T-helper 2 cell treated with Interferon-gamma antibody and Interleukin-4, amounts not matched to agents 5 μg/mL and 100 μg/mL, for 36 hours (primary cell): Measurements from ENCODE around the gene ARAP2.

Source experiments
- DNase-seq: peaks from one replicate; pipeline ENCODE4 v3.0.0; 2021; ENCODE audit warnings: low spot score
- H3K27ac Mint-ChIP-seq: one replicate; pipeline ENCODE4 v1.8.0; 2021; ENCODE audit warnings: mild to moderate bottlenecking, mixed read lengths
- H3K27me3 Mint-ChIP-seq: one replicate; pipeline ENCODE4 v1.8.0; 2021; ENCODE audit warnings: low read depth, mixed read lengths
- H3K36me3 Mint-ChIP-seq: one replicate; pipeline ENCODE4 v1.8.0; 2021; ENCODE audit warnings: low read depth, mixed read lengths
- H3K4me1 Mint-ChIP-seq: one replicate; pipeline ENCODE4 v1.8.0; 2021; ENCODE audit warnings: low read depth, mixed read lengths
- H3K4me3 Mint-ChIP-seq: one replicate; pipeline ENCODE4 v1.8.0; 2022; ENCODE audit warnings: mild to moderate bottlenecking, moderate library complexity, mixed read lengths
- H3K9me3 Mint-ChIP-seq: one replicate; pipeline ENCODE4 v1.8.0; 2021; ENCODE audit warnings: mixed read lengths

ARAP2 gene

DNA sequence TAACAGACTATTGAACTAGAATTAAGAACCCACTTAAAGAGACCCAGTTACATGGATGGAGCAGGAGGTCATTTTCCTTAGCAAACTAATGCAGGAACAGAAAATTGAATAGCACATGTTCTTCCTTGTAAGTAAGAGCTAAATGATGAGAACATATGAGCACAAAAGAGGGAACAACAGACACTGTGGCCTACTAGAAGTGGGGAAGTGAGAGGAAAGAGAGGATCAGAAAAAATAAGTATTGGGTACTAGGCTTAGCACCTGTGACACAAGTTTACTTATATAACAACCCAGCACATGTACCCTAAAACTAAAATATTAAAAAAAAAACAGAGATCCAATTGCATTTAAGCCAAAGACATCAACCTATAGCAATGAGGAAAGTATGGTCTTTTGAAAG, 26.2 kb downstream of the ARAP2 start:
- Mint-ChIP-seq H3K27me3 (no peaks in the 10 kb centered on the region), H3K9me3 (no peaks in the 10 kb centered on the region), H3K36me3 (peaks cover 9% of the 10 kb centered on the region), H3K4me3 (no peak overlapping the region), H3K27ac (no peak overlapping the region), H3K4me1 (peaks cover 22% of the 10 kb centered on the region)
- DNase-seq = no peak

DNA sequence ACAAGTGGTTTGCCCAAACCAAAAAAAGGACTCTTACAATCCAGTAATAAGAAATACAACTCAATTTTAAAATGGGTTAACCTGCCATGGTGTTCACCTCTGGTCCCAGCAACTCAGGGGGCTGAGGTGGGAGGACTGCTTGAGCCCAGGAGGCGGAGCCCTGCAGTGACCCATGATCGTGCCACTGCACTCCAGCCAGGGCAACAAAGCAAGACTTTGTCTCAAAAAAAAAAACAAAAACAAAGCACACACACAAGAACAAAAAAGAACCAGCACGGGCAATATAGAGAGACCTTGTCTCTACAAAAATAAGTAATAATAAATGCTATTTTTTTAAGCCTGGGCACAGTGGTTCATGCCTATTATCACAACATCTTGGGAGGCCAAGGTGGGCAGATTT, 28.7 kb downstream of the ARAP2 start:
- H3K4me3 Mint-ChIP-seq = no peak overlapping the region
- peaks cover 23% of the 10 kb centered on the region for H3K36me3 Mint-ChIP-seq
- no peaks in the 10 kb centered on the region for H3K9me3 Mint-ChIP-seq
- no peaks in the 10 kb centered on the region for H3K27me3 Mint-ChIP-seq
- no peak for DNase-seq
- peaks cover 25% of the 10 kb centered on the region for H3K4me1 Mint-ChIP-seq
- H3K27ac Mint-ChIP-seq = no peak overlapping the region

- Mint-ChIP-seq H3K27me3 (no peaks in the 10 kb centered on the region), H3K27ac (no peak overlapping the region)
Observed at GRCh38 chr4:36214735-36215485, 29.4 kb downstream of the ARAP2 start.

DNA sequence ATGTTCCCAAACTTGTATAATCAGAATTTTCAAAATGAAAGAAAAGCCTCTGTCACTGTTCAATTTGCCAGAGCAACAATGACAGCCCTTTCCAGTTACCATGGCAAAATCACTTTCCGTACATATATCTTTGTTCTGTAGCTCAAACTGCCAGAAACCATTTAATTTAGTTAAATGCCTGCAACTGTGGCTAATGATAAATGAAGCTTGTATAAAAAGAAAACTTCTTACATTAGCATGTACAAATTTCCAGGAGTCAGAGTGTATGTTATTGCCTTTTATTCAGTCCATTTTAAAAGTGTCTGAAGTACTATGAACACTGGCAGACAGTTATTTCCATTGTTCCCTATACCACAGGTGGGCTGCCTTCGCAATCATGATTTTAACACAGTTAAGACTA, 30.3 kb downstream of the ARAP2 start:
- H3K4me1 Mint-ChIP-seq = peaks cover 34% of the 10 kb centered on the region
- no peak overlapping the region for H3K27ac Mint-ChIP-seq
- no peaks in the 10 kb centered on the region for H3K27me3 Mint-ChIP-seq

More at GRCh38 chr4:36214735-36215485, 29.4 kb downstream of the ARAP2 start:
- Mint-ChIP-seq H3K4me1 (peaks cover 31% of the 10 kb centered on the region), H3K36me3 (peaks cover 29% of the 10 kb centered on the region), H3K9me3 (no peaks in the 10 kb centered on the region), H3K4me3 (no peak overlapping the region)
- DNase-seq = no peak

DNA sequence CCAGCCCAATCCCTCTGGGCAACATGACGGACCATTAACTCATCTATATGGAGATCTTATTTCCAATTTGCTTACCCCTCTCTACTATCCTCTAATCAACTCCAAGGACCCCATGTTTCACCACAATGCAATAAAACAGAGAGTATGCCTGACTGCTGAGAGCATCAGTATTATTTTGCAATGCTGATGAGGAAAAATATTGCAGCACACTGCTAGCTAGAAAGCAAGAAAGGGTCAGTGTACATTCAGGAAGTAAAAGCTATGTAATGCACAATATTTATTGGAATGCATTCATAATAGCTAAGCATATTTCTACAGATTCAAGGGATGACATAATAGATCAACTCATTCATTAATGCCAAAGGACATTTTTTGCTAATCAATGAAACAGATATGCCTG, 33.2 kb downstream of the ARAP2 start:
- DNase-seq = no peak
- Mint-ChIP-seq H3K4me1 (peaks cover 36% of the 10 kb centered on the region), H3K36me3 (peaks cover 47% of the 10 kb centered on the region), H3K27me3 (no peaks in the 10 kb centered on the region), H3K9me3 (no peaks in the 10 kb centered on the region), H3K27ac (no peak overlapping the region), H3K4me3 (no peak overlapping the region)

More for the DNA sequence above, 30.3 kb downstream of the ARAP2 start:
- DNase-seq = no peak
- Mint-ChIP-seq H3K4me3 (no peak overlapping the region), H3K9me3 (no peaks in the 10 kb centered on the region), H3K36me3 (peaks cover 33% of the 10 kb centered on the region)

DNA sequence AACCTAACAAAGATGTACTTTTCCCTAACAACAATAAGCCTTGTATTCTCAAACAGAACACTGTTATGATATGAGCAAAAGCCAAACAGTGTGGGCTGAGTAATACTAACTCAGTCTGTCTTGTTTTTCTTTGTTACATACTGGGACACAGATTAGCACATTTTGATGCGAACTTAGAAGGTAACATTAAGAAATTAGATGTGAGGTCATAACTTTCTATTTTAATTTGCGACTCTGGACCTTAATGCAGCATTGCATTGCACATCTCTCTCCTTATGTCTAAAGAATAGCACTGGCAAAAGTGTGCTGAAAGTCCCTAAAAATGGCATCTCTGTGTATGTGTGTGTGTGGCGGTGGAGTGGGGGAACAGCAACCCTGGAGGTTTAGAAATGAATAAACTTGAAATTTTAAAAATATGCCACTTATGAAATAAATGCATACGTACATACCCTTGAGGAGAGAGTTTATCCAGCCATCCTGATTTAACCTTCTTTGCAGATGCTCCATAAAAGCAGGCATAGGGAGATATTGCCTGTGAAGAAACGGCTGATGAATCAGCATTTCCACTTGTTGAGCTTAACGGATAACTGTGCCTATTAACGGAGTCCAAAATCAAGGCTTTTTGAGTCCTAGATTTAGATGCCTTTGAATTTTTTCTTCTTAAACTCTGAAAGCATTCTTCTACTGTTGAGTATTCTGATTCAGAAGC, 34.2 kb downstream of the ARAP2 start:
- Mint-ChIP-seq H3K27ac (peak overlapping the region; percentile 76), H3K27me3 (no peaks in the 10 kb centered on the region), H3K36me3 (peaks cover 51% of the 10 kb centered on the region), H3K4me3 (peak overlapping the region; percentile 39), H3K9me3 (no peaks in the 10 kb centered on the region), H3K4me1 (peaks cover 37% of the 10 kb centered on the region)
- no peak for DNase-seq

- Mint-ChIP-seq H3K27me3 (no peaks in the 10 kb centered on the region), H3K27ac (no peak overlapping the region), H3K9me3 (no peaks in the 10 kb centered on the region), H3K4me3 (peak overlapping the region; percentile 53), H3K36me3 (peaks cover 52% of the 10 kb centered on the region), H3K4me1 (peaks cover 35% of the 10 kb centered on the region)
- no peak for DNase-seq
Observed at GRCh38 chr4:36208893-36209473, 35.3 kb downstream of the ARAP2 start.

DNA sequence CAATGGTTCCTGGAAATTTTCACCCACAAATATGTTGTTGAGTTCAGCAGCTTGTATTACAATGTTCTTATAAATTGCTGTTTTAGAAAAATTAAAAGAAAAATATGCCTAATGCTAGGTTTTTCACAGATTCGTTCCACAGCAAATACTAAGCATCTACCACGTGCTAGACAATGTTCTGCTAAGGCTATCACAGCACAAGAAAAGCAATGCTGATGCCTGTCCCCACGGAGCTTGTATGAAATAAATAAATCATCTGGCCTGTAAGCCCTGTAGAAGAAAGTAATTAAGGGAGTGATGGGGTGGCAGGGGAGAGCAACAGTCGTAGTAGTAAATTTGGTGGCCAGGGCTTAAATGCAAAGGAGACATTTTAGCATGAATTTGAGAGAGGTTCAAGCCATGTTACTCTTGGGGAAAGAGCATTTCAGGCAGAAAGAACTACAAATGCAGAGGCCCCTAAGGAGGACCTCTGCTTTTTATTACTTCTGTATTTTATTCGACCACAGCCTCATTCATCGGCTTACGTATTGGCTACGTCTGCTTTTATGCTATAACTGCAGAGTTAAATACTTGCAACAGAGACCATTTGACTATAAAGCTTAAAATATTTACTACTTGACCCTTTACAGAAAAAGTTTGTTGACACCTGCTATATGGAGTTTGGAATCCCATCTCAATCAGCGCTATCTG, 36.3 kb downstream of the ARAP2 start:
- peaks cover 38% of the 10 kb centered on the region for H3K4me1 Mint-ChIP-seq
- H3K27ac Mint-ChIP-seq = no peak overlapping the region
- DNase-seq = no peak
- H3K36me3 Mint-ChIP-seq = peaks cover 52% of the 10 kb centered on the region
- H3K4me3 Mint-ChIP-seq = peak overlapping the region; percentile 53
- H3K27me3 Mint-ChIP-seq = no peaks in the 10 kb centered on the region
- H3K9me3 Mint-ChIP-seq = no peaks in the 10 kb centered on the region

GRCh38 chr4:36207367-36207766, 36.9 kb downstream of the ARAP2 start:
- no peak for DNase-seq
- Mint-ChIP-seq H3K4me1 (peaks cover 38% of the 10 kb centered on the region), H3K4me3 (no peak overlapping the region), H3K27me3 (no peaks in the 10 kb centered on the region), H3K36me3 (peaks cover 48% of the 10 kb centered on the region), H3K27ac (no peak overlapping the region), H3K9me3 (no peaks in the 10 kb centered on the region)

- H3K9me3 Mint-ChIP-seq = no peaks in the 10 kb centered on the region
- peaks cover 35% of the 10 kb centered on the region for H3K4me1 Mint-ChIP-seq
- H3K27me3 Mint-ChIP-seq = no peaks in the 10 kb centered on the region
- peaks cover 43% of the 10 kb centered on the region for H3K36me3 Mint-ChIP-seq
- H3K4me3 Mint-ChIP-seq = no peak overlapping the region
- no peak for DNase-seq
- no peak overlapping the region for H3K27ac Mint-ChIP-seq
Observed at GRCh38 chr4:36206603-36207311, 37.6 kb downstream of the ARAP2 start.

DNA sequence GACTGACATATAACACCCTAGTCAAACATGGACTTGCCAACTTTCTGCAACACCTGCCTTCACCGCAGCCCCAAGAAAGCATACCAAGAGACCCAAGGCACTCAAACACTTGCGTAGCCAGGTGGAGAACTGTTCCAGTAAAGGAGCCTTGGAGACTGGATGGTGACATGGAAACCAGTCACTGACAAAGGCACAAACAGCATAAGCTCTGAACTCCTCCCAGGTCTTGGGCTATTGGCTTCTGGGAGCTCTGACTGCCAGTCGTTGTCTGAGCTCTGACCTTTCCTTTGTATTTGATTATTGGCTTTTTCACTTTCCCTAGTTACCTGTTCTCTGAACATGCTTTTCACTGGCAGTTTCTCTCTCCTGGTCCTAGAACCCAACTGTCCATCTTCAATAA, 38.3 kb downstream of the ARAP2 start:
- Mint-ChIP-seq H3K27me3 (no peaks in the 10 kb centered on the region), H3K4me3 (no peak overlapping the region), H3K9me3 (no peaks in the 10 kb centered on the region), H3K4me1 (peaks cover 33% of the 10 kb centered on the region), H3K27ac (no peak overlapping the region), H3K36me3 (peaks cover 41% of the 10 kb centered on the region)
- DNase-seq = no peak

DNA sequence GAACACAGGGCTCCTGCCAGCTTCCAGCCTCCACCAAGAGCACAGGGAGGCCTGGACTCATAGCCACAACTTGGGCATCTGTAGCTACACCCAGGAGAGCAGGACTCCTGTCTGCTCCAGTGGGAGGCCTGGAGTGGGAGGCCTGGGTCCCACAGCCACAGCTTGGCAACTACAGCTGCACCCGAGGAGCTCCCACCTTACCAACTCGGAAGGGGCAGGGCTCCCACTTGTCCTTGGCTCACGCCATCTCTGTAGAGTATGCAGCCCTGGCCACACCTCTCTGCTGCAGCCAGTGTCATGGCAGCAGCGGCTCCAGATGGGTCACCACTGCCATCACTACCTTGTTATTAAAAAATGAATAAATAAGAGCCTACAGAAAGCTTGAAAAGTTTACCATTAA, 45.5 kb downstream of the ARAP2 start:
- no peak for DNase-seq
- Mint-ChIP-seq H3K9me3 (no peaks in the 10 kb centered on the region), H3K27me3 (no peaks in the 10 kb centered on the region), H3K4me1 (peaks cover 7% of the 10 kb centered on the region), H3K36me3 (peaks cover 12% of the 10 kb centered on the region), H3K4me3 (no peak overlapping the region), H3K27ac (no peak overlapping the region)

GRCh38 chr4:36198068-36198808, 46.1 kb downstream of the ARAP2 start:
- H3K27me3 Mint-ChIP-seq = no peaks in the 10 kb centered on the region
- H3K27ac Mint-ChIP-seq = no peak overlapping the region
- no peaks in the 10 kb centered on the region for H3K9me3 Mint-ChIP-seq
- no peak for DNase-seq
- no peak overlapping the region for H3K4me3 Mint-ChIP-seq
- H3K36me3 Mint-ChIP-seq = peaks cover 9% of the 10 kb centered on the region
- H3K4me1 Mint-ChIP-seq = peaks cover 6% of the 10 kb centered on the region
